ENCODE measurements around the gene PM20D2.

- TF ChIP-seq, protein P1, sequence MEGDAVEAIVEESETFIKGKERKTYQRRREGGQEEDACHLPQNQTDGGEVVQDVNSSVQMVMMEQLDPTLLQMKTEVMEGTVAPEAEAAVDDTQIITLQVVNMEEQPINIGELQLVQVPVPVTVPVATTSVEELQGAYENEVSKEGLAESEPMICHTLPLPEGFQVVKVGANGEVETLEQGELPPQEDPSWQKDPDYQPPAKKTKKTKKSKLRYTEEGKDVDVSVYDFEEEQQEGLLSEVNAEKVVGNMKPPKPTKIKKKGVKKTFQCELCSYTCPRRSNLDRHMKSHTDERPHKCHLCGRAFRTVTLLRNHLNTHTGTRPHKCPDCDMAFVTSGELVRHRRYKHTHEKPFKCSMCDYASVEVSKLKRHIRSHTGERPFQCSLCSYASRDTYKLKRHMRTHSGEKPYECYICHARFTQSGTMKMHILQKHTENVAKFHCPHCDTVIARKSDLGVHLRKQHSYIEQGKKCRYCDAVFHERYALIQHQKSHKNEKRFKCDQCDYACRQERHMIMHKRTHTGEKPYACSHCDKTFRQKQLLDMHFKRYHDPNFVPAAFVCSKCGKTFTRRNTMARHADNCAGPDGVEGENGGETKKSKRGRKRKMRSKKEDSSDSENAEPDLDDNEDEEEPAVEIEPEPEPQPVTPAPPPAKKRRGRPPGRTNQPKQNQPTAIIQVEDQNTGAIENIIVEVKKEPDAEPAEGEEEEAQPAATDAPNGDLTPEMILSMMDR (IDR thresholded peaks at IDR 0.05): no peak
- TF ChIP-seq POLR2A (IDR thresholded peaks at IDR 0.05): no peak
These were observed 48.7 kb downstream of the PM20D2 start for GRCh38 chr6:89194559-89194958.
